GM12875 (cell line): ENCODE results near the gene TUBB2B.
A peak's percentile ranks its signal among the peaks of the same experiment; 100 is the strongest.

Source experiments
- H3K4me3 ChIP-seq: one replicate; pipeline ENCODE4 v1.5.1; 2011; ENCODE audit warnings: low read depth, low read length, control low read depth
- TF ChIP-seq, protein P1 (sequence below): IDR thresholded peaks from 2 replicates; pipeline ENCODE4 v1.5.1; 2011; ENCODE audit warnings: low read depth, mild to moderate bottlenecking, control low read depth, inconsistent platforms, low read length, moderate library complexity, borderline replicate concordance; ENCODE audit not compliant: insufficient read depth

The TUBB2B gene

DNA sequence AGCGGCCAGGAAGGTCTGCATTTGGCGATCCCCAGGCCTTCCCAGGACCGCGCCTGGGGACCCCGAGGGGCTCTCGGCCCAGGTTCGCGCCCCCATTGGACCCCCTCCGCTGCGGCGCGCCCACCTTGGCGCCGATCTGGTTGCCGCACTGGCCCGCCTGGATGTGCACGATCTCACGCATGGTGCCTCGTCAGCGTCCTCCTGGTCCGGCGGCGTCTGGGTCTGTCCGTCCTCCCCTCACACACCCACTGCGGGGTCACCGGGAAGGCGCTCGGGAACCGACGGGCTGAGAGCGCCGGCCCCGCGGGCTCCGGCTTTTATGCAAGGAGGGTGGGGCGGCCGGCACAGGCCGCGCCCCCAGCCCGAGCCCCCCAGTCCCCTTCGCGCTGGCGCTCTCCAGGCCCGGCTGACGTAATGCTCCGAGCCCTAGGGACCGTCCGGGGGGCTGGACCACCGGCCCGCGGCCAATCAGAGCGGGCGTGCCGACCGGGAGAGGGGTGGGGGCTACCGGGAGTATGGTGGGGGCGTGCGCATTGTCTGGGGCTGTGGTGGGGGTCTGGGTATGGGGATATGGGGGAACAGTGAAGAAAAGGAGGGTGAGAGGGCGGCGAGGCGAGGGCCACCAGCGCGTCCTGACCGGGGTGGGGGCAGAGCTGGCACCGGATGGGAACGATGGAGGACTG, at the start of gene TUBB2B:
TUBB2B (minus strand) TSS at position 291 of the 683 bp plus-strand sequence; CDS start at position 181, 110 bp downstream.
- TF ChIP-seq, protein P1, sequence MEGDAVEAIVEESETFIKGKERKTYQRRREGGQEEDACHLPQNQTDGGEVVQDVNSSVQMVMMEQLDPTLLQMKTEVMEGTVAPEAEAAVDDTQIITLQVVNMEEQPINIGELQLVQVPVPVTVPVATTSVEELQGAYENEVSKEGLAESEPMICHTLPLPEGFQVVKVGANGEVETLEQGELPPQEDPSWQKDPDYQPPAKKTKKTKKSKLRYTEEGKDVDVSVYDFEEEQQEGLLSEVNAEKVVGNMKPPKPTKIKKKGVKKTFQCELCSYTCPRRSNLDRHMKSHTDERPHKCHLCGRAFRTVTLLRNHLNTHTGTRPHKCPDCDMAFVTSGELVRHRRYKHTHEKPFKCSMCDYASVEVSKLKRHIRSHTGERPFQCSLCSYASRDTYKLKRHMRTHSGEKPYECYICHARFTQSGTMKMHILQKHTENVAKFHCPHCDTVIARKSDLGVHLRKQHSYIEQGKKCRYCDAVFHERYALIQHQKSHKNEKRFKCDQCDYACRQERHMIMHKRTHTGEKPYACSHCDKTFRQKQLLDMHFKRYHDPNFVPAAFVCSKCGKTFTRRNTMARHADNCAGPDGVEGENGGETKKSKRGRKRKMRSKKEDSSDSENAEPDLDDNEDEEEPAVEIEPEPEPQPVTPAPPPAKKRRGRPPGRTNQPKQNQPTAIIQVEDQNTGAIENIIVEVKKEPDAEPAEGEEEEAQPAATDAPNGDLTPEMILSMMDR, result no peak
- peak within 1 kb of the TSS; percentile 46 for H3K4me3 ChIP-seq

DNA sequence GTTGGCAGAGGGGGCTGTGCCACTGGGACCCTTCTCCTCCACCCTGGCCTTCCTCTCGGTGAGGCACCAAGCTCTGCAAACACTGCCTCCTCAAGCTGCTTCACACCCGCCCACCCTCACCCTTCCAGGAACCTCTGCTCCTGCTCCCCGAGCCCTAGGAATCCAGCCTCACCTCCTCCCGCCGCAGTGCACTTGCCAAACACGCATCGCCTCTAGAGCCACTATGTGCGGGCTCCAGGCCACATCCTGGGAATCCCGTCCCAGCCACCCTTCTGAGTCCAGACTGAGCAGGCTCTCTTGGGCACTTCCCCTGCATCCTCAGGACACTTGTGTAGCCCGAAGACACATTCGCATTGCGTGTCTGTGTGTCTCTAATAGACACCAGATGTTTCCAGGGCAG, 49.8 kb upstream of the TUBB2B start:
- TF ChIP-seq, protein P1, result no peak
- H3K4me3 ChIP-seq, result no peak overlapping the region

DNA sequence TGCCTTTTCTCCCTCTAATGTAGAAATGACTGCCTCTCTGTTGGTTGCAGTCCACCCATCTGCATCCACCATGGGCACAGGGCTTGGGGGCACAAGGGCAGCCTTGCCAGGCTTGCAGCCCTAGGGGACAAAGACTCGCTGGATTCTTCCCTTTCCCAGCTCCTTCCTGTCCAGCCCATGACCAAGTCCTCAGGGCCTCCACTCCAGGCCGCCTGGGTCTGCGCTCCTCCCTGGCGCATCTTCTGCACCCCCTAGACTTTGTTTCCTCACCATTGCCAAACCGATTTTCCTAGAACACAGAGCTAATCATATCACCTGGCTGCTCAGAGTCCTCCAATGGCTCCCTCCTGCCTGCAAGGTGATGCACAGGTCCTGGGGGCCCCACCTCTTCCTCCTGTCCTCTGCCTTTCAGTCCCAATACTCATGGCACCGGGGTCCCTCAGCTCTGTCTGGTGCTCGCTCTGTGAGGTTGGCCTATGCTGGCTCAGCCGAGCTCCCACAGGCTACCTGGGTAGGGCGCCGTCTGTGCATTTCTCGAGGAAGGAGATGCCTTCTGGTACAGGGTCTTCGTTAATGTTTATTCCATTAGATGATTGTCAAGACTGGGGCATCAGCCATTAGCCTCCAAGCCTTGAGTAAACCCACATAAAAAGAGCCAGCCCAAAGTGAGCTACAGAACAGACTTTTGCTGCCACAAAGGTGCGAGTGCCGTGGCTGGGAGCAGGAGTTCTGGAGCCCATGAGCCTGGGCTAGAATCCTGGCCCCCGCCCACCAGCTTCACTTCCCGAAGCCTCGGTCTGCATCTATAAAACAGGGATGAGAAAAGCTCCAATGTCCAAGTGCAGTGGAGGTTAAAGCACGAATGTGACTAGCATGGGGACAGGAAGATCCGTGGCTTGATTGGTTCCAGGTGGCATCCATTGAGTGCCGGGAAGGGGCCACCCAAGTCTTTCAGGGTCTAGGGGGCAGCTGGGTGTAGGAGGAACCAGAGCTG, 49.0 kb upstream of the TUBB2B start:
- TF ChIP-seq, protein P1, result no peak
- no peak overlapping the region for H3K4me3 ChIP-seq

DNA sequence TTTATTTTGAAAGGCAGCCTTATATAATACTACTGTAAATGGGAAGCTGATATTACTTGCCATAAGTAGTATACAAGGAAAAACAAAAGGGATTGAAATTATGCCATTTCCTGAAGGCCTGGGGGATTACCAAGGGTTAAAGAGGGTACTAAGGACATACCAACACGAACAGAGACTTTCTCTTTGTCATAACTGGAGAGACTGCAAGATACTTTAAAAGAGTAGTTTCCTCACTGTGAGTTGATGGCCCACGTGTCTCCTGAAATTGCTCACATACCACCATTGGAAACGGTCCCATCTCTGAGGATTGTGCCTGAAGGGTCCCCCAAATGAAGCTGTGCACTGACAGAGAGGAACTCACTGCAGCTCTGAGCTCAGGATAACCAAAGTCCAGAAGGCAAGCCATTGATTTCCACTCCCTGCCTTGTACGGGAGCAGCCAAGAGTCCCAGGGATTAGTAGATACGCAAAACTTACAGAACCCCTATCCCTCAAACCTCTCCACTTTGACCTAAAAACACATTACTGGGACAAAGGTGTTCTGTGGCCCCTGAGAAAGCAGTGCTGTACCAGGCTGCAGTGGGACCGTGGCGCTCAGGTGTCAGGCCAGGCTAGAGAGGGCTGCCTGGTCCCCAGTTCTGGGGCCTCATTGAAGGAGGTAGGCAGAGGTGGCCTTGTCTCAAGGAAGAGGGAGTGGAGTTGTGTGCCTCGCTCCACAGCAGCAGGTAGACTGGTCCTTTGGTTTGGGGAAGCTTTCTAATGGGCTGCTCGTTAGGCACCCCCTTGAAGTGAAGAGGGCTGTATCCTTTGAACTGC, 46.5 kb upstream of the TUBB2B start:
- H3K4me3 ChIP-seq, result no peak overlapping the region
- TF ChIP-seq, protein P1, result no peak

DNA sequence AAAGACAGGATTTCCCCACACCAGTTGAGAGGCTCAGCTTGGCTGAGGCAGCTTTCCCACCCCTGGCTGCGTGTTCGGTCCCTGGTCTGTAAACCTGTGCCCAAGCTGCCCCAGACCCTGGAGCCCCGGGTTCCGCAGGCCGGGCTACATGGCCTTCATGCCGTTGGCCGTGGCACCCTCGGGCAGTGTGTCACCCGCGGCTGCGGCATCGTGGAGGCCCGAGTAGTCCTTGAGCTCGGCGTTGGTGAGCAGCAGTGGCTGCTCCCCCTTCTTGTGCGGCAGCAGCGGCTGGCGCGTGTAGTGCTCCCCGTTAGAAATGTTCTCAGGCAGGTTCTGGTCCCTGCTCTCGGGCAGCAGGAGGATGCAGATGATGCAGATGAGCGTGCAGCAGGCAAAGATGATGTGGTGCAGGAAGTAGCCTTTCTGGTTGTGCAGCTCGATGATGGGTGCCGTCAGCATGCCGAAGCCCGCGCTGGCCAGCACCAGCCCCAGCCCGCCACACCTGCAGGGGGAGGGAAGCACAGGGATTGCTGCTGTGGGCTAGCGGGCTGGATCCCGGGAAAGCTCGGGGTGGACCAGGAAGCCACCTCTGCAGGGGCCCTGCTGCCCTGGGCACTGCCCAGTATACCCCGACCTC, 45.6 kb upstream of the TUBB2B start:
- H3K4me3 ChIP-seq, result no peak overlapping the region
- TF ChIP-seq, protein P1, result no peak

DNA sequence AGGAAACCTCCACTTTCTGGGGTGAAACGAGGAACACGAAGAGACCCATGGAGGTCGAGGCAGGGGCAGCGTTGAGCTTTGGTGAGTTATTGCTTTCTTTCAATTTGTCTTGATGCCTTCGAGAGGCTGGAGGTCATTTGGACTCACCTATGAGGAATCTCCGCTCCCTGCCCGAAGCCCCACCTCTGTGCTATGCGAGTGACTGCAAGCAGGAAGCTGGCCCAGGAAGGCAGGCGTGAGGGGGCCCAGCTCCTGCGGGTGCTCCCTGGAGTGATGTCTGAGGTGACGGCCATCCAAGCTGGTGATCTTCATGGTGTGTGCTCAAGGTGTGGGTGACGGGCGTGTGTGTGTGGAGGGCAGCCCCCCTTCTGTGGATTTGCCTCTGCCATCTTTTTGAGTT, 44.3 kb upstream of the TUBB2B start:
- no peak overlapping the region for H3K4me3 ChIP-seq
- TF ChIP-seq, protein P1, result no peak
